Tibial artery (tissue), 4 donors: ENCODE data around the gene PCBP3.

Experiments used
- DNase-seq, 2 donors: peaks; one replicate each; pipeline ENCODE4 v3.0.0-alpha.2; 2019
- H3K27ac ChIP-seq, 2 donors: fragments of 200-600 bp; sonication (generic) in 1 of 2; 1 replicate in 1 of 2; 2 replicates in 1 of 2; pipeline ENCODE4 v1.5.1; 2018 to 2019; ENCODE audit warnings: mild to moderate bottlenecking in 1 of 2
- H3K27me3 ChIP-seq, 2 donors: fragments of 200-600 bp; sonication (generic) in 1 of 2; one replicate each; pipeline versions ENCODE4 v1.5.1 to v1.6.0; 2016 to 2019
- H3K36me3 ChIP-seq, 3 donors: fragments of 200-600 bp; sonication (generic) in 2 of 3; one replicate each; pipeline ENCODE4 v1.5.1; 2016 to 2019; ENCODE audit warnings: mild to moderate bottlenecking in 2 of 3
- H3K4me1 ChIP-seq, 4 donors: fragments of 200-600 bp; sonication (generic) in 2 of 4; 1 replicate in 3 of 4; 2 replicates in 1 of 4; pipeline ENCODE4 v1.5.1; 2016 to 2019
- H3K4me3 ChIP-seq, 2 donors: fragments of 200-600 bp; sonication (generic) in 1 of 2; 1 replicate in 1 of 2; 2 replicates in 1 of 2; pipeline ENCODE4 v1.5.1; 2018 to 2019; ENCODE audit warnings: mild to moderate bottlenecking in 2 of 2
- H3K9me3 ChIP-seq, 3 donors: fragments of 200-600 bp; sonication (generic) in 1 of 3; one replicate each; pipeline ENCODE4 v1.5.1; 2016 to 2019
- intact Hi-C: fragments of 100-400 bp; cut with DNase I; formaldehyde crosslinking; loops from one replicate; pipeline ENCODE4 v1.15.0; 2023; ENCODE audit warnings: low total_unique reads
- TF ChIP-seq, protein P1 (sequence below), 2 experiments: fragments of 200-600 bp in 1 of 2; fragments of 450-650 bp in 1 of 2; IDR thresholded peaks; one replicate each; pipeline ENCODE4 v1.5.1; 2017 to 2019; ENCODE audit warnings: antibody characterized with exemption in 2 of 2, mild to moderate bottlenecking in 1 of 2, moderate library complexity in 1 of 2

PCBP3 gene

GRCh38 chr21:45854690-45855247 is 211.2 kb downstream of the PCBP3 start:
- Histone ChIP-seq H3K9me3 (no peaks in the 10 kb centered on the region), H3K27ac (no peak overlapping the region), H3K4me1 (no peaks in the 10 kb centered on the region), H3K4me3 (no peak overlapping the region), H3K36me3 (no peaks in the 10 kb centered on the region), H3K27me3 (peaks cover 0 to 13% of the 10 kb centered on the region in 2 donors)
- intact Hi-C loops, result no loop called here
- TF ChIP-seq, protein P1, sequence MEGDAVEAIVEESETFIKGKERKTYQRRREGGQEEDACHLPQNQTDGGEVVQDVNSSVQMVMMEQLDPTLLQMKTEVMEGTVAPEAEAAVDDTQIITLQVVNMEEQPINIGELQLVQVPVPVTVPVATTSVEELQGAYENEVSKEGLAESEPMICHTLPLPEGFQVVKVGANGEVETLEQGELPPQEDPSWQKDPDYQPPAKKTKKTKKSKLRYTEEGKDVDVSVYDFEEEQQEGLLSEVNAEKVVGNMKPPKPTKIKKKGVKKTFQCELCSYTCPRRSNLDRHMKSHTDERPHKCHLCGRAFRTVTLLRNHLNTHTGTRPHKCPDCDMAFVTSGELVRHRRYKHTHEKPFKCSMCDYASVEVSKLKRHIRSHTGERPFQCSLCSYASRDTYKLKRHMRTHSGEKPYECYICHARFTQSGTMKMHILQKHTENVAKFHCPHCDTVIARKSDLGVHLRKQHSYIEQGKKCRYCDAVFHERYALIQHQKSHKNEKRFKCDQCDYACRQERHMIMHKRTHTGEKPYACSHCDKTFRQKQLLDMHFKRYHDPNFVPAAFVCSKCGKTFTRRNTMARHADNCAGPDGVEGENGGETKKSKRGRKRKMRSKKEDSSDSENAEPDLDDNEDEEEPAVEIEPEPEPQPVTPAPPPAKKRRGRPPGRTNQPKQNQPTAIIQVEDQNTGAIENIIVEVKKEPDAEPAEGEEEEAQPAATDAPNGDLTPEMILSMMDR (IDR thresholded peaks at IDR 0.05), result no peak
- DNase-seq, result no peak

- Histone ChIP-seq H3K27me3 (peaks cover 0 to 13% of the 10 kb centered on the region in 2 donors), H3K27ac (no peak overlapping the region), H3K36me3 (no peaks in the 10 kb centered on the region), H3K4me3 (no peak overlapping the region), H3K4me1 (no peaks in the 10 kb centered on the region), H3K9me3 (no peaks in the 10 kb centered on the region)
- intact Hi-C loops, result no loop called here
- DNase-seq, result no peak
- TF ChIP-seq, protein P1 (IDR thresholded peaks at IDR 0.05), result no peak
Measured at GRCh38 chr21:45855248-45855811, 211.8 kb downstream of the PCBP3 start.

DNA sequence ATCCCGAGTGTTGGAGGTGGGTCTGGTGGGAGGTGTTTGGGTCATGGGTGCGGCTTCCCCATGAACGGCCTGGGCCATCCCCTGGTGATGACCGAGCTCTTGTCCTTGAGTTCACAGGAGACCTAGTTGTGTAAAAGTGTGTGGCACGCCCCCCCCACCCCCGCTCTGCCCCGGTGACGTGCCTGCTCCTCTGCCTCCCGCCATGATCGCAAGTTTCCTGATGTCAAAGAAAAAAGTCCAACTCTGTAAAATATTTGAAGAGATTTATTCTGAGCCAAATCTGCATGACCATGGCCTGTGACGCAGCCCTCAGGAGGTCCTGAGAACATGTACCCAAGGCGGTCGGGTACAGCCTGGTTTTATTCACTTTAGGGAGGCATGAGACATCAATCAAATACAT is 212.9 kb downstream of the PCBP3 start:
- no peaks in the 10 kb centered on the region for H3K4me1 ChIP-seq
- no peaks in the 10 kb centered on the region for H3K9me3 ChIP-seq
- no peak overlapping the region for H3K4me3 ChIP-seq
- H3K27ac ChIP-seq, result no peak overlapping the region
- intact Hi-C loops, result no loop called here
- peaks cover 0 to 8% of the 10 kb centered on the region in 2 donors for H3K27me3 ChIP-seq
- no peak for DNase-seq
- TF ChIP-seq, protein P1 (IDR thresholded peaks at IDR 0.05), result no peak
- H3K36me3 ChIP-seq, result no peaks in the 10 kb centered on the region

- Histone ChIP-seq H3K27me3 (peaks cover 0 to 8% of the 10 kb centered on the region in 2 donors), H3K36me3 (no peaks in the 10 kb centered on the region), H3K9me3 (no peaks in the 10 kb centered on the region), H3K27ac (no peak overlapping the region), H3K4me1 (no peaks in the 10 kb centered on the region), H3K4me3 (no peak overlapping the region)
- DNase-seq, result no peak
- intact Hi-C loops, result no loop called here
- TF ChIP-seq, protein P1 (IDR thresholded peaks at IDR 0.05), result no peak
Measured at GRCh38 chr21:45856906-45857305, 213.4 kb downstream of the PCBP3 start.

DNA sequence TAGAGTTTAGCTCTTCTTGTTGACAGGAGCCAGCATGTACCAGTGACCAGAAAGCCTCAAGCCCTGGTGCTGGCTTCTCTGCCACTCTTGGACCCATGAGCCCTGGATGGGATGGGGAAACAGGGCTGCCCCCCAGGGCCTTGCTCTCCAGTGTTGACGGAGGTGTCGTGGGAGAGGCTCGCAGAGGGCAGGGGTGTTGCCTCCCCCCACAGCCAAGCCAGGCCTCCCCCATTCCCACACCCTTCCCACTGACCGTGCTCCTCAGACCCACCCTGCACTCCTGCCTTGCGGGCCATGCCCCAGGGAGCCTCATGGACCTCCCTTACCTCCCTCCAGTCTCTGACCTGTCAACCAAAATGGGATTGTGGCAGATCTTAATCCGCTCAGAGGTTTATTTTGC is 214.2 kb downstream of the PCBP3 start:
- intact Hi-C loops, result no loop called here
- Histone ChIP-seq H3K4me3 (no peak overlapping the region), H3K27me3 (peaks cover 0 to 8% of the 10 kb centered on the region in 2 donors), H3K27ac (no peak overlapping the region), H3K36me3 (no peaks in the 10 kb centered on the region), H3K9me3 (no peaks in the 10 kb centered on the region), H3K4me1 (no peaks in the 10 kb centered on the region)
- TF ChIP-seq, protein P1 (IDR thresholded peaks at IDR 0.05), result no peak
- no peak for DNase-seq
